Activated CD8-positive, alpha-beta memory T cell treated with anti-CD3 and anti-CD28 coated beads, Interleukin-2, amount 50 U/mL, for 48 hours (primary cell): ENCODE measurements around the gene HOXB4.

Experiments
- DNase-seq: peaks from one replicate; pipeline ENCODE4 v3.0.0-alpha.2; 2020

HOXB4 gene

DNA sequence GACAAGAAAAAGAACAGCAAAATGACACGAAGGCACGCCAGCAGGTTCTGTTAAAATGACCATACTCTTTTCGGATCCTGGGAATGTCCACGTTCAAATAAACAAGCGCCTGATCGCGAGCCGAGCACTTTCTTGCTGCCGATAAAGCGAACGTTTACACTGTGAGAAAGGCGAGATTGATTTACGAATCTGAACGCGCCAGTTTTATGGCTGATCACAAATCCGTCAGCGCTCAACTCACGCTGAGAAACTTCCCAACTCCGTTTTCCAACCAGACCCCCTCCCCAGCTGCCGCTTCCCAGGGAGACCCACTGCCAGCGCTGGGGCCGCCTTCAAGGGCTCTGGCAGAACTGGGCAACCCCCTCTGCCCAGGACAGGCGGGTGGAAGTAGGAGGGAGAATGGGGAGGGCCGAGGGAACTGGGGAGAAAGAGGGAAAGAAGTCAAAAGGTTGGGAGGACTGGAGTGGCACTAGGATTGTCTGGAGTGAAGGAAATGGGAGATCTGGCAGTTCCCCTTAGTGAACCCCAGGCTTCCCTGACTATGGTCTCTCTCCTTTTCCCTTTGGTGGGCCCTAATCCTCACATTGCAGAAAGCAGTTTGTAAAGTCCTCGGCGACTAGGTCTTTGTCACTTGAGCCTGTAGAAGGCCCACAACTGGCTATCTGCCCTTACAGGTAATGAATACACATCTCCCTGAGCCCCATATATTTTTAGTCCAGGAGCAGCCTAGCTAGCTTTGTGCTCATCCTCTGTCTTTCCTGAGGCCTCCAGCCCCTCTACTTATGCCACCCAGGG, 6.9 kb downstream of the HOXB4 start:
- DNase-seq: no peak

- no peak for DNase-seq
Observed at GRCh38 chr17:48570325-48571023, 7.7 kb downstream of the HOXB4 start.

DNA sequence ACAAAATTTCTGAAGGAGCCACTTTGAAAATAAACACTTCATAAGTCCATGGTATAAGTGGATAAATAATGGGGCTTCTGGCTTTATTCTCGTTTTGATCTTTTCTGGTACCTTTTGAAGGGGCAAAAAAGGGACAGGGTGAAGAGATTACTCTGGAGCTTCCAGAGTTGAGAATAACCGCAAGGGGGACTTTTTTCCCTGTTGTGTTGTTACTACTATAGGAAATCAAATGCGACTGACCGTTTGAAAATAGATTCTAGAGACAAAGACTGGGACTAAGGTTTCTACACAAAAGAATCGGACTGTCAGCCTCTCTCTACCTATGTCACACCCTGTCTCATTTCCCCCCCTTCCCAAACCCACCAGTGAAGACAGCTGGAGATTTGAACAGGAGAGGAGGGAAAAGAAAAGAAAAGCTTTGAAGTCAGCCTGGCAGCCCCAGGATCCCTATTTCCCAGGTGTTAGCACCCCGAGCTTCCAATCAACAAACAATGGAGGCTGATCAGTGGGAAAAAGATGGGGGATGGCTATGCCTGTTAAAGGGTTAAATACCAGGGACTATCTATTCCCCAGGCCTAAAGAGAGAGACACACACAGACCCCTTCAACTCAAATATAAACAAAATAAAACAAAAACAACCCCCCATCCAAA, 8.4 kb downstream of the HOXB4 start:
- no peak for DNase-seq

DNA sequence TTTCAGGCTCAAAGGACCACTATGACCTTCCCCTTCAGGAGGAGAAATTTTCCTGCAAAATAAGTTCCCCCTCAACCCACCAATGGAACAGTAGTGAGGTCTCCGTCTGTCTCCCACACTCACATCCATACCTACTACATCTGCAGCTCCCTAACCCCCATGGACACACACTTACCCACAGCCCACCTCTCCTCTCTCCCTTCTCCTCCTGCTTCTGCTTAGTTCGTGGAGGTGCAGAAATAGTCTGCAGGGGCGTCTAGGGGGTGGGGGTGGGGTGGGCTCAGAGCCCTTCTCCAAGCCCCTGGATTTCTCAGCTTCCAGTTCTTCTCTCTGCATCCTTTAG, 8.9 kb downstream of the HOXB4 start:
- DNase-seq: no peak

GRCh38 chr17:48568499-48569239, 9.5 kb downstream of the HOXB4 start:
- DNase-seq: no peak

DNA sequence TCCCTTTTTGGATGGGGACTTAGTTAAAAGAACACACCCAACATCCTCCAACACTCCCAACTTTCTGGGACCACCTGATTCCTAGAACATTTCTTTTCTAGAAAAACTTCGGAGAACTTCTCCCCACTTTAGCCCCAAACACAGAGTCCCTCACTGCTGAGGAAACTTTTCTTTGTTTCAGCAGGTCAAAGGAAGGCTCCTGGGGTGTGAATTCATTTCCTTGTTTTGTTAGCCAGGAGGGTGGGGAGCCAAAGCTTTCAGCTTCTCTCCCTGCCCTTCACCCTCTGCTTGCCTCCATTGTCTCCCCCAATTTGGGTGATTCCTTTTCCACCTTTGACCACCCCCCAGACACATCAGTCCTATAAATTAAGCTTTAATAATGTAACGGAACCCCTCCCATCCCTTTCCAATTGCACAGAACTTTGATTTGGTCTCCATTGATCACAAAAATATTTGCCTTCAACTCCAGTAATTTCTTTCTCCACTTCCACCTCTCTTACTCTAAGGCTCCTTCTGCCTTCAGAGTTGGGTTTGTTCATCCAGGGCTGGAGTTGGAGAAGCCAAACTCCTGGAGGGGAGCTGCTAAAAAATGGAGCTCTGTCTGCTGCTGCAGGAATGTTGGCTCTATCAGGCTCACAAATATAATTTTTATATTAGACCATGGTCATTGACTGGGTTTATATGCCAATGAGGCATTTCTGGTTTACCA, 10.3 kb downstream of the HOXB4 start:
- DNase-seq: no peak

DNA sequence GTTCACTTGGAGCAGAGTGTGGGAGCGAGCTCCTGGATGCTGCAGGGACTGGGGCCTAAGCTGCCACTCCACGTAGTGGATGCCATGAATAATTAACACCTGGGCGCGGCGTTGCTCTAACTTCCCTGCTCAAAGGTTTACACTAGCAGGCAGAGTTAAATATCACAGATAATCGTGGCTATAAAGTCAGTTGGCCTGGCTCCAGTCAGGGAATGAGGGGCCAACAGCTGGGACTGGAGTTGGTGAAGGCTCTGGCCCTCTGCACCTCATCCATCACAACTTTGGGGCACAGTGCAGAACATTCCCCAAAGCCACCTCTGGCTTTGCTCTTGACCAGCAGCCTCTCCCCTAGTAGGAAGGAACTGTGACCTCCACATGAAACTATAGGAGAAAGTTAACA, 10.9 kb downstream of the HOXB4 start:
- no peak for DNase-seq

DNA sequence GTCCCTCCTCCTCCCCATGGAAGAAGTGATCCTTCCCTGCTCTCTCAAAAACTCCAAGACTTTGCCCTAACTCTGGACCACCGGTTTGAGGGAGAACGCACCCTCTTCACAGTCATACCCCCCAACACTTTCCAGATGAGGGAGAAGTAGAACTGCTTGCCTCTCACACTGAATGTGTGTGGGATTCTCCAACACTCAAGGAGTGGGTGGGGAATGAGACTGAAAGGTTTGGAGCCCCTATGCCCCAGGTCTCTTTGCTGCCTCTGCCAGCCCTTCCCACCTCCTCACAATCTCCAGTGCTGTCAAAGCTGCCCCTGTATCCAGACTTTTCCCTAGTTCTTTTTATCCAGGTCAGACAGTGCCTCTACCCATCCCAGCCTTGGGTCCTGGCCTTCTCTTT, 11.4 kb downstream of the HOXB4 start:
- DNase-seq: no peak

- no peak for DNase-seq
Observed at GRCh38 chr17:48565925-48566710, 12.0 kb downstream of the HOXB4 start.

- no peak for DNase-seq
Observed at GRCh38 chr17:48565022-48565554, 13.1 kb downstream of the HOXB4 start.

GRCh38 chr17:48564188-48565021, 13.7 kb downstream of the HOXB4 start:
- no peak for DNase-seq

DNA sequence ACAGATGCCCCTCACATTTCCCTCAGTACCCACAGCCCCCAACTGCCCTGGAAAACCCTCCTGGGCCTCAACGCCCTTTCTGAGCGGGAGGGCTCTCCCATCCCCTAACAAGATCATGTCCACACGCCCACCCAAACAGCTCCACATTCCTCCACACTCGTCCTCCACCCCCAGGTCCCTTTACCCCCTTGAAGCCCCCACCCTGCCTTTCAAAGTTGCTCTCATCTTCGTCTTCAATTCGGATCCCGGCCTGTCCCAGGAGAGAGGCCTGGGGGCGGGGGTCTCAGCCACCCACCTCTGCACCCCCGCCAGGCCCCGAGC, 14.3 kb downstream of the HOXB4 start:
- DNase-seq: no peak

GRCh38 chr17:48563385-48563838, 14.7 kb downstream of the HOXB4 start:
- no peak for DNase-seq

- no peak for DNase-seq
Observed at GRCh38 chr17:48562934-48563333, 15.2 kb downstream of the HOXB4 start.

DNA sequence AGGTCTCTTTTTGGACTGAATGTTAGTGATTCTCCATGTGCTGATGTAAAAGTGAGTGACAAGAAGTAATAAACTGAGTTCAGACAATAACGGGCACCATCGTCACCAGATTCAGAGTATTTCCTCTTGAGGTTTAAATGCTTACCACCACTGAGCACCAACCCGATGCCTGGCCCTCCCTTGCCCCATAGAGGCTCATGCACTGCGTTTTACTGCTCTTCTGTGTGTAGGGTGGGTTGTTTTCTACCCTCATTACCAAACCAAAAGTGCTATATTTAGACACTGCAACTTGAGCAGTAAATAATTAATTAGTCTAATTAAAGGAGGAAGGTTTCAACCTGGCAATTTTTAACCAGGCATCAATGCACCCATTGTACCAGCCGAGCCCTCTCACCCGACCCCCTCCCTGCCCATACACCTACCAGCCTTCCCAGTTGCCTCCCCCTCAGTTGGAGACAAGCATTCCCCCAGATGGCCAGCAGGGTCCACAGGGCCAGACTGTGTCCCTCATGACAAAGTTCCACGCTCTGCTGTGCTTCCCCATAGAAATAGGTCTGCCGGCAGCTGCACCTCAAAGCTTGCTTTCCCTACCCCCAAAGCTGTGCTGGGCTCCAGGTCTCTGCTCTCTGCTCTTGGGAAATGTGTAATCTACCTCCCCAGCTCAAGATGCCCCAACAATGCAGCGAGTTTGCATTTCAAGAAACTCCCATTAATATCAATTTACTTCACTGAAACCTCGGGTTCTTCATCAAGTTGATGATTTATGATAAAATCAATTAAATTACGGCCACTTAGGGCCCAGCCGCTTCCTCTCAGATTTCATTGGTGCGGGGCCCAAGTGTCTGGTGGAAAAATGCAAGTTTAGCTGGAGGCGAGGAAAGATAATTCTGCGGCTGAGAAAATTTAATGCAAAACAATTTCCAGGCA, 16.0 kb downstream of the HOXB4 start:
- no peak for DNase-seq

DNA sequence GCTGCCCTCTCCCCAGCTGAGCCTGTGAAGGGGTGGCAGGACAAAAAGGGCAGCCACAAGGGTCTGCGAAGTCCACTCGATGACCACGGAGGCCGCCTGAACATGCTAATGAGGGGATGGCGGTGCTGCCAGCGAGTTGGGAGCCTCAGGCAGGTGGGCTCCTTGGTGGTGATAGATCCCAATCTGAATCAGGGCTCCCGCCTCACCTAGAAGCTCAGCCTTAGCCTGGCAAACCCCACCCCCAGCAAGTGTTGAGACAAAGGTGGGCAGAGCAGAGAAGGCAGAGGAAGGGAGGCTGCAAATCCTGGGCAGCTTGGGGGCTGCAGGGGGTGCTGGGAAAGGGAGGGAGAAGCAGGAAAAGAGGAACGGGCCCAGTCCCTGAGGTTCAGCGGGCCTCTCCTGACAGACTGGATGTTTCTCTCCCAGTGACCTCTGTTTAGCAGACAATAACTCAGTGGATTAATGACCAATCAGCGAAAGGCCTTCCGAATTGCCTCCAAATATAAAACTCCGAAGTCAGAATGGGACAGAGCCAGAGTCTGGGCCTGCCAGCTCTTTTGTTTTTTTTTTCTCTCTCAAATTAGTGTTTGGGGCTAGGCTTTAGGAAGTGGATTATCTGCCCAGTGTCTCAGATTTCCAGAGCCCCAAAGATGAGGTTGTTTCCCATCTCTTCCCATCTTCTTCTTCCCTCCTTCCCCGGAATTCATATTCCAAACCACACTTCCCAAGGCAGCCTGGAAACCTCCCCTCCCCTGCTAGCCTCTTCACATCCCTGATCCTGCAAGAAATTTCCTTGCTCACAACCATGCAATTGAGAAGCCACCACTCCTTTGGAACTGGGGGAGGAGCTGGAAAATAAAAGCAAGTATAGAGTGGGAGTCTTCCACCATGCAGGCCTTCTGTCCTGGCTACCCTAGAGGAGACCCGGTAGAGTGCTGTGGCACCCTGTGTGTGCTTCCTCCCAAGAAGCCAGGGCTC, 18.0 kb downstream of the HOXB4 start:
- no peak for DNase-seq

DNA sequence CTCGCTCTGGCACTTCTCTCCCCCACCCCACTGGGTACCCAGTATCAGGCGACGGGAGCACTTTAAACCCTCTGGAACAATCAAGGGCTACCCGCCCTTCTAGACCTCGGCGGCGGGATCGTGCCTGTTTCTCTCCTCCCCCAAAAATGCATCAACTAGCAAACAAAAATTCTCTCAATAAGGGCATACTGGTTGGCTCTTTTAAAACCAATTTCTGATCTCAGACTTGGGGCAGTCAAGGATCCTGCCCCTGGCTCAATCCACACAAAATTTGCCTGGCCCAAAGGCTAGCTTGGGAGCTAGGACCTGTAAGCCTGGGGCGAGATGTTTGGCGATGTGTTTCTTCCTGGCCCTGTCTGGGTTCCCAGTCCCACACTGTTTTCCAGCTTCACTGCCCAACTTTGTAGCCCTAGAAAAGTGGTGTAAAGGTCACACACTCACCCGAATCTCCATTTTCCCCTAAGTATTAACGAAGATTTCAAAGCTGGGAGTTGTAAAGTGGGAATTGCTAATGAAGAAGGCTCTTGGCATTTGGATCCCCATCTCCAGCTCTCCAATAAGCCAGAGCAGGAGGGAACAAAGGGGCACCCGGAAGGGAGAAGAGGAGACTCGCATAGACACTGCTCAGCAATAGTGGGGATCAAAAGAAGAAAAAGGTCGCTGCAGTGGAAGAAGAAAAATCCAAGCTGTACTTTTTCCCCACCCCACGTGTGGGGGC, 18.9 kb downstream of the HOXB4 start:
- no peak for DNase-seq

GRCh38 chr17:48558831-48559121, 19.4 kb downstream of the HOXB4 start:
- DNase-seq: no peak
